H1 (cell line): ENCODE data around the gene CUBN.

Experiments used
- CBX8 ChIP-seq: fragments of 300-800, 300-1000 bp; sonication (generic); IDR thresholded peaks from 2 replicates; pipeline ENCODE4 v1.7.1; 2016; ENCODE audit warnings: low read depth, low read length, borderline replicate concordance
- CREB1 ChIP-seq: IDR thresholded peaks from 2 replicates; pipeline ENCODE4 v1.6.1; 2012; ENCODE audit warnings: inconsistent platforms
- EZH2 ChIP-seq: fragments of 200-600 bp; sonication (generic); IDR thresholded peaks from 2 replicates; pipeline ENCODE4 v1.7.1; 2012; ENCODE audit warnings: low read depth, mild to moderate bottlenecking, moderate library complexity, low read length, inconsistent platforms; ENCODE audit not compliant: severe bottlenecking
- PHF8 ChIP-seq: fragments of 200-600 bp; sonication (generic); conservative IDR thresholded peaks from 2 replicates; pipeline ENCODE4 v1.7.1; 2012; ENCODE audit warnings: low read depth, mild to moderate bottlenecking, inconsistent platforms, low read length, moderate library complexity
- POLR2A ChIP-seq, 2 experiments: IDR thresholded peaks; 1 replicate in 1 of 2; 2 replicates in 1 of 2; pipeline ENCODE4 v1.6.1; 2011; ENCODE audit warnings: low read depth in 2 of 2, low read length in 2 of 2, mild to moderate bottlenecking in 2 of 2; ENCODE audit errors: control extremely low read depth in 1 of 2
- POLR2AphosphoS5 ChIP-seq: IDR thresholded peaks from 2 replicates; pipeline ENCODE4 v1.6.1; 2011; ENCODE audit warnings: low read depth, low read length
- SIN3A ChIP-seq, 2 experiments: IDR thresholded peaks in 1 of 2; conservative IDR thresholded peaks in 1 of 2; 2 replicates each; pipeline ENCODE4 v1.6.1; 2011 to 2012; ENCODE audit warnings: low read length in 2 of 2, improper control_type of control experiment in 1 of 2, low read depth in 1 of 2, mild to moderate bottlenecking in 1 of 2
- TAF1 ChIP-seq: IDR thresholded peaks from 2 replicates; pipeline ENCODE4 v1.6.1; 2011; ENCODE audit warnings: mild to moderate bottlenecking, low read depth, low read length
- TF ChIP-seq, protein P1 (sequence below), 3 experiments: IDR thresholded peaks; 1 replicate in 2 of 3; 2 replicates in 1 of 3; pipeline versions ENCODE4 v1.5.1 to v1.6.1; 2011; ENCODE audit warnings: low read length in 3 of 3, mild to moderate bottlenecking in 3 of 3, inconsistent platforms in 2 of 3, low read depth in 1 of 3, moderate library complexity in 1 of 3; ENCODE audit not compliant: insufficient read depth in 1 of 3; ENCODE audit errors: control extremely low read depth in 1 of 3
- TF ChIP-seq, protein P2 (sequence below): IDR thresholded peaks from 2 replicates; pipeline ENCODE4 v1.6.1; 2011; ENCODE audit warnings: low read depth, mild to moderate bottlenecking, low read length; ENCODE audit not compliant: insufficient read depth

- no peak for TF ChIP-seq TAF1
- no peak for TF ChIP-seq CREB1
- TF ChIP-seq, protein P1, sequence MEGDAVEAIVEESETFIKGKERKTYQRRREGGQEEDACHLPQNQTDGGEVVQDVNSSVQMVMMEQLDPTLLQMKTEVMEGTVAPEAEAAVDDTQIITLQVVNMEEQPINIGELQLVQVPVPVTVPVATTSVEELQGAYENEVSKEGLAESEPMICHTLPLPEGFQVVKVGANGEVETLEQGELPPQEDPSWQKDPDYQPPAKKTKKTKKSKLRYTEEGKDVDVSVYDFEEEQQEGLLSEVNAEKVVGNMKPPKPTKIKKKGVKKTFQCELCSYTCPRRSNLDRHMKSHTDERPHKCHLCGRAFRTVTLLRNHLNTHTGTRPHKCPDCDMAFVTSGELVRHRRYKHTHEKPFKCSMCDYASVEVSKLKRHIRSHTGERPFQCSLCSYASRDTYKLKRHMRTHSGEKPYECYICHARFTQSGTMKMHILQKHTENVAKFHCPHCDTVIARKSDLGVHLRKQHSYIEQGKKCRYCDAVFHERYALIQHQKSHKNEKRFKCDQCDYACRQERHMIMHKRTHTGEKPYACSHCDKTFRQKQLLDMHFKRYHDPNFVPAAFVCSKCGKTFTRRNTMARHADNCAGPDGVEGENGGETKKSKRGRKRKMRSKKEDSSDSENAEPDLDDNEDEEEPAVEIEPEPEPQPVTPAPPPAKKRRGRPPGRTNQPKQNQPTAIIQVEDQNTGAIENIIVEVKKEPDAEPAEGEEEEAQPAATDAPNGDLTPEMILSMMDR (IDR thresholded peaks at IDR 0.05; ENCODE audit: control extremely low read depth in 1 of 3, insufficient read depth in 1 of 3, low read depth in 1 of 3, low read length in 3 of 3), result peak in 1 of 3 experiments; percentile 3; a peak in 1 of 4 replicates
- TF ChIP-seq EZH2, result no peak
- TF ChIP-seq PHF8, result no peak
- no peak for TF ChIP-seq CBX8
- TF ChIP-seq POLR2A (IDR thresholded peaks at IDR 0.05; ENCODE audit: control extremely low read depth in 1 of 2, low read depth in 2 of 2, low read length in 2 of 2), result no peak
- TF ChIP-seq SIN3A (conservative IDR thresholded peaks at IDR 0.05 in 1 of 2, IDR thresholded peaks at IDR 0.05 in 1 of 2; ENCODE audit: low read depth in 1 of 2, low read length in 2 of 2), result no peak
- TF ChIP-seq, protein P2, sequence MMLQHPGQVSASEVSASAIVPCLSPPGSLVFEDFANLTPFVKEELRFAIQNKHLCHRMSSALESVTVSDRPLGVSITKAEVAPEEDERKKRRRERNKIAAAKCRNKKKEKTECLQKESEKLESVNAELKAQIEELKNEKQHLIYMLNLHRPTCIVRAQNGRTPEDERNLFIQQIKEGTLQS, result no peak
- TF ChIP-seq POLR2AphosphoS5, result no peak
These were observed 13.9 kb downstream of the CUBN start for GRCh38 chr10:17115683-17116082.
